DOHH2 (cell line): ENCODE measurements around the gene HEXA.

ENCODE experiments used
- CTCF ChIP-seq: fragments of 200-600 bp; sonication (generic); IDR thresholded peaks from one replicate; pipeline ENCODE4 v1.5.1; 2014; ENCODE audit warnings: antibody characterized with exemption, mild to moderate bottlenecking, low read depth, low read length; ENCODE audit not compliant: poor library complexity, severe bottlenecking
- EZH2phosphoT487 ChIP-seq: fragments of 200-600 bp; sonication (generic); IDR thresholded peaks from 2 replicates; pipeline ENCODE4 v1.6.1; 2017; ENCODE audit warnings: borderline replicate concordance, mild to moderate bottlenecking, antibody characterized with exemption, low read length, moderate library complexity, mixed read lengths

- TF ChIP-seq CTCF, result no peak
- no peak for TF ChIP-seq EZH2phosphoT487
Measured at GRCh38 chr15:72338617-72339321, 37.0 kb downstream of the HEXA start.
